GM04503 (cell line): ENCODE results near the gene TTC28.
"Not testable (repeated sequence)": the region's sequence is repeated elsewhere in the genome, so short reads cannot be mapped to it uniquely, and the experiment has no call there.

Experiments
- DNase-seq: peaks from one replicate; pipeline ENCODE4 v3.0.0-alpha.2; 2012; ENCODE audit warnings: low read depth

Gene TTC28

GRCh38 chr22:28102151-28102812, 577.4 kb downstream of the TTC28 start:
- no peak for DNase-seq

- no peak for DNase-seq
These were observed 582.0 kb downstream of the TTC28 start for GRCh38 chr22:28097627-28098026.

- DNase-seq: no peak
These were observed 583.5 kb downstream of the TTC28 start for GRCh38 chr22:28096161-28096560.

- DNase-seq: no peak
These were observed 584.1 kb downstream of the TTC28 start for GRCh38 chr22:28095316-28096095.

- DNase-seq: no peak
These were observed 584.9 kb downstream of the TTC28 start for GRCh38 chr22:28094771-28095170.

GRCh38 chr22:28093711-28094110, 585.9 kb downstream of the TTC28 start:
- no peak for DNase-seq

GRCh38 chr22:28091486-28091885, 588.2 kb downstream of the TTC28 start:
- no peak for DNase-seq

- DNase-seq: not testable (repeated sequence)
These were observed 590.1 kb downstream of the TTC28 start for GRCh38 chr22:28089541-28089940.

- DNase-seq: no peak
These were observed 602.5 kb downstream of the TTC28 start for GRCh38 chr22:28077166-28077565.

- DNase-seq: peak; percentile 83
These were observed 604.2 kb downstream of the TTC28 start for GRCh38 chr22:28075358-28075981.

GRCh38 chr22:28074526-28074925, 605.1 kb downstream of the TTC28 start:
- no peak for DNase-seq

- no peak for DNase-seq
These were observed 607.6 kb downstream of the TTC28 start for GRCh38 chr22:28072066-28072465.

- no peak for DNase-seq
These were observed 610.8 kb downstream of the TTC28 start for GRCh38 chr22:28068826-28069225.

- DNase-seq: no peak
These were observed 614.7 kb downstream of the TTC28 start for GRCh38 chr22:28064920-28065319.

GRCh38 chr22:28063656-28064055, 616.0 kb downstream of the TTC28 start:
- no peak for DNase-seq

- DNase-seq: not testable (repeated sequence)
These were observed 619.0 kb downstream of the TTC28 start for GRCh38 chr22:28060594-28060993.

GRCh38 chr22:28058036-28058435, 621.6 kb downstream of the TTC28 start:
- no peak for DNase-seq

- DNase-seq: no peak
These were observed 624.8 kb downstream of the TTC28 start for GRCh38 chr22:28054819-28055208.

- no peak for DNase-seq
These were observed 625.5 kb downstream of the TTC28 start for GRCh38 chr22:28053896-28054818.

GRCh38 chr22:28052825-28053269, 626.8 kb downstream of the TTC28 start:
- no peak for DNase-seq

- no peak for DNase-seq
These were observed 627.8 kb downstream of the TTC28 start for GRCh38 chr22:28051787-28052356.
